Endothelial cell (in vitro differentiated cells): ENCODE data around the gene ESR1. TPM values are rescaled to one million over a fixed set of nuclear protein-coding genes. Genes with fewer than 3 reads are reported as not detected.

Source experiments
- DNase-seq: peaks from one replicate; pipeline ENCODE4 v3.0.0; 2021; ENCODE audit warnings: low spot score
- H3K27ac Mint-ChIP-seq: one replicate; pipeline ENCODE4 v1.8.0; 2021; ENCODE audit warnings: mixed read lengths, inconsistent platforms; ENCODE audit not compliant: unreplicated experiment
- H3K27me3 Mint-ChIP-seq: one replicate; pipeline ENCODE4 v1.8.0; 2021; ENCODE audit warnings: mild to moderate bottlenecking, moderate library complexity, mixed read lengths, inconsistent platforms; ENCODE audit not compliant: unreplicated experiment
- H3K36me3 Mint-ChIP-seq: one replicate; pipeline ENCODE4 v1.8.0; 2021; ENCODE audit warnings: mild to moderate bottlenecking, low read depth, mixed read lengths, inconsistent platforms; ENCODE audit not compliant: unreplicated experiment
- H3K4me1 Mint-ChIP-seq: one replicate; pipeline ENCODE4 v1.8.0; 2021; ENCODE audit warnings: mild to moderate bottlenecking, mixed read lengths, inconsistent platforms; ENCODE audit not compliant: unreplicated experiment
- H3K4me3 Mint-ChIP-seq: one replicate; pipeline ENCODE4 v1.8.0; 2021; ENCODE audit warnings: mild to moderate bottlenecking, mixed read lengths, inconsistent platforms; ENCODE audit not compliant: unreplicated experiment
- H3K9me3 Mint-ChIP-seq: one replicate; pipeline ENCODE4 v1.8.0; 2021; ENCODE audit warnings: mixed read lengths, inconsistent platforms; ENCODE audit not compliant: unreplicated experiment
- CTCF ChIP-seq: fragments of 200-600 bp; sonication (generic); IDR thresholded peaks from one replicate; pipeline ENCODE4 v1.5.0; 2021; ENCODE audit warnings: antibody characterized with exemption; ENCODE audit not compliant: unreplicated experiment
- total RNA-seq: library from RNA; stranded (reverse); fragmentation: NEBNext Ultra II Directional; extraction: Animal tissue kit (Norgen Biotek cat#: 25700); gene quantifications from one replicate; pipeline ENCODE4 v1.2.1, GENCODE V29; 2021; ENCODE audit not compliant: unreplicated experiment

Gene ESR1
- total RNA-seq, 1 donor from 2014 or later, result 0.05 TPM

- no peaks in the 10 kb centered on the region for H3K36me3 Mint-ChIP-seq
- no peak overlapping the region for H3K27ac Mint-ChIP-seq
- no peaks in the 10 kb centered on the region for H3K9me3 Mint-ChIP-seq
- TF ChIP-seq CTCF, result no peak
- H3K4me1 Mint-ChIP-seq, result no peaks in the 10 kb centered on the region
- no peak overlapping the region for H3K4me3 Mint-ChIP-seq
- no peaks in the 10 kb centered on the region for H3K27me3 Mint-ChIP-seq
- no peak for DNase-seq
Measured at GRCh38 chr6:151911401-151911800, 103.9 kb downstream of the ESR1 start.

DNA sequence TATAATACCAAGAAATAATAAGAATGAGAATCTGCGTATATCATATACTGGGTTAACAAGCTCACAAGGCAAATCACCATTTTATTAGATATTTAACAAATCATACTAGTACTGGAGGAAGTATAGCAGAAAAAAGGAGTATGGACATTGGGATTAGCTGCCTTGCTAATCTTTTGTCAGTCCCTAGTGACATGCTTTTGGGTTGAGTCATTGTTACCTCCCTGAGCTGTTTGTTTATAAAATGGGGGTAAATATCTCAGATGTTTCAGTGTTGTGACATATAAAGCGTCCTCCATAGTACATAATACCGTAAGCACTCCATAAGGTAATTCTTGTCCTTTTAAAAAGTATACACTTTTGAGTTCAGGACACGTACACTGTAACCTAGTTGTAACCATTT lies 107.0 kb downstream of the ESR1 start:
- no peaks in the 10 kb centered on the region for H3K4me1 Mint-ChIP-seq
- no peak overlapping the region for H3K4me3 Mint-ChIP-seq
- H3K27ac Mint-ChIP-seq, result no peak overlapping the region
- TF ChIP-seq CTCF, result no peak
- H3K36me3 Mint-ChIP-seq, result no peaks in the 10 kb centered on the region
- no peak for DNase-seq
- H3K27me3 Mint-ChIP-seq, result no peaks in the 10 kb centered on the region
- H3K9me3 Mint-ChIP-seq, result no peaks in the 10 kb centered on the region

GRCh38 chr6:151916075-151916474 lies 108.6 kb downstream of the ESR1 start:
- Mint-ChIP-seq H3K36me3 (no peaks in the 10 kb centered on the region), H3K4me1 (no peaks in the 10 kb centered on the region), H3K4me3 (no peak overlapping the region), H3K27me3 (no peaks in the 10 kb centered on the region), H3K27ac (no peak overlapping the region), H3K9me3 (no peaks in the 10 kb centered on the region)
- DNase-seq, result no peak
- TF ChIP-seq CTCF, result no peak

DNA sequence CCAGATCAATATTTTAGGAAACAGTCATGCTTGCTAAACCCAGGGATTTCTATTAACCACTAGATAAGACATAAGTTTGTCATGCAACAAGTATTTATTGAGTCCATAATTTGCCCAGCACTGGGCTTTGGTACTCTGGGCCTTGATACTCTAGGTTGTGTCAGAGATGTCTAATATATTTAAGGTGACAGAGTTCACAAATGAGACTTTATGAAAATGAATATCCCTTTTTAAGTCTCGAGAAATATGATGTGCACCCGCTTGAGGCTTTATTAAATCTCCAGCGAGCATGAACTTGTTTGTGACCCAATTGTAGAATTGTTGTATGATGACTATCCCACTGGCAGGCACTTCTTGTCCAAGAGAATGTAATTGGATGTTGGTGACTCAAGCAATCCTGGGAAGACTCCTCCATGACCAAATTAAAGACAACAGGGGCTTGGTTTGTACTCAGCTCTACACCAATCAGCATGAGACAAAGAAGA lies 109.2 kb downstream of the ESR1 start:
- H3K4me1 Mint-ChIP-seq, result no peaks in the 10 kb centered on the region
- no peak overlapping the region for H3K27ac Mint-ChIP-seq
- no peaks in the 10 kb centered on the region for H3K36me3 Mint-ChIP-seq
- H3K27me3 Mint-ChIP-seq, result no peaks in the 10 kb centered on the region
- H3K4me3 Mint-ChIP-seq, result no peak overlapping the region
- DNase-seq, result no peak
- TF ChIP-seq CTCF, result no peak
- H3K9me3 Mint-ChIP-seq, result no peaks in the 10 kb centered on the region

DNA sequence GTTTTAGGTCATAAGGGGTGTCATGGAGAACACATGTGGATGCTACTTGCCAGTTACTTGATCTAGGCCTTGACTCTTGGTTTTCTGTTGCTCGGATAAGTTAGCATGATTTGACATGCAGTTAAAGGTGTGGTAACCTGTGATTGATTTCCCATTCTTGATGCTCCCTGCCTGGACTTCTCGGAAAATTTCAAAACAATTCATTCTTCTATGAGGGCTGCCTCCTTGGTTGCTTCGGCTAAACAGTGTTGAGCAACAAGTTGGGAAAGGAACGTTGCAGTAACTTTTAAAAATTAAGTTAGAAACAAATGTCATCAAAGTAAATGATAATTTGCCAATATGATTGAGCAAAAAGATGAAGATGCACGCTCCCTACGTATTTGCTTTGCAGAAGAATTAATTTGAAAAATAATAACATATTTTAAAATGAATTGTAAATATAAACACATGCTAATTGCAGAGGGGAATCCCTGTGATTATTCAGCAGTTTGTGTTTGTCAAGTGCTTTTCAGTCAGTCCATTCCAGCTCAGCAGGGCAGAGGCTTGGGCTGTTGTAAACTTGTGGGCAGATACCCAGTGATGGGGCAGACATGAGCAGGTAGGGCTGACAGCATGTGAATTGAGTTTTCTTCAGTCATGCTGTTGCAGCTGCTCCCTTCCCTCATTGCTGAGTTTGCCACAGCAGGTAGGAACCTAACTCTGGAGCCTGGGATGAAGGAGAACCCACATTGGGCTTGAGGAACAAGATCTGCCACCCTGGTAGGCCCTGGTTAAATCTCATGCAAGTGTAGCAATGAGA lies 110.2 kb downstream of the ESR1 start:
- H3K36me3 Mint-ChIP-seq, result no peaks in the 10 kb centered on the region
- no peaks in the 10 kb centered on the region for H3K4me1 Mint-ChIP-seq
- no peak overlapping the region for H3K27ac Mint-ChIP-seq
- no peak for DNase-seq
- no peak for TF ChIP-seq CTCF
- no peaks in the 10 kb centered on the region for H3K9me3 Mint-ChIP-seq
- H3K4me3 Mint-ChIP-seq, result no peak overlapping the region
- H3K27me3 Mint-ChIP-seq, result no peaks in the 10 kb centered on the region
